B cell (primary cell): ENCODE results near the gene ZP1.

Experiments used
- CTCF ChIP-seq: fragments of 200-600 bp; IDR thresholded peaks from one replicate; pipeline ENCODE4 v1.8.0; 2022; ENCODE audit warnings: antibody characterized with exemption, mild to moderate bottlenecking
- EZH2 ChIP-seq: IDR thresholded peaks from 2 replicates; pipeline ENCODE4 v1.6.1; 2012; ENCODE audit warnings: borderline replicate concordance, low read depth, mild to moderate bottlenecking, moderate library complexity, low read length; ENCODE audit not compliant: insufficient read depth, poor library complexity, severe bottlenecking

DNA sequence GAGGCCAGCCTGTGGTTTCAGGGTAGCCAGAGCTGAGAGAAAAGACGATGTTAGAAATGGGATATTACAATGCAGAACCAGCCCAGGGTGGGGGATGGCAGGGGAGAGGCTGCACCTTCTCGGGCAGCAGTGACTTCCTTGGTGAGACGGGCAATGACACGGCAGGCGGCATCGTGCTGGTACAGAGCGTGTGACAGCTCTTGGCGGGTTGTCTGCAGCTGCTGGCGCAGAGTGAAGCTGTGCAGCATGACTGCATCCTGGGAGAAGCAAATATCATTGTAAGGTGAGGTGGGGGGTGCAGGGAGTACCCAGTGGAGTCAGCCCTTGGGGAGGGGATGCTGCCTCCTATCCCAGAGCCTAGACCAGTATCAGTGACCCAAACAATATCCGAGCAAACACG lies 35.3 kb downstream of the ZP1 start:
- TF ChIP-seq CTCF (no peak), EZH2 (no peak)
